Activated T-cell treated with anti-CD3 and anti-CD28 coated beads, Interleukin-2, amount 50 U/mL, for 48 hours (primary cell): Measurements from ENCODE around the gene ALX1.

ENCODE experiments used
- DNase-seq, 2 experiments: peaks; one replicate each; pipeline ENCODE4 v3.0.0-alpha.2; 2020

ALX1 gene

GRCh38 chr12:85280165-85280983 is at the start of gene ALX1:
TSS of gene ALX1 (plus strand) at chr12:85280220. CDS start at chr12:85280262, 42 bp downstream.
- DNase-seq, result no peak

- DNase-seq, result no peak
These were observed 42.7 kb upstream of the ALX1 start for GRCh38 chr12:85237327-85237726.

GRCh38 chr12:85244561-85244960 is 35.5 kb upstream of the ALX1 start:
- DNase-seq, result no peak

GRCh38 chr12:85253853-85254252 is 26.2 kb upstream of the ALX1 start:
- no peak for DNase-seq

DNA sequence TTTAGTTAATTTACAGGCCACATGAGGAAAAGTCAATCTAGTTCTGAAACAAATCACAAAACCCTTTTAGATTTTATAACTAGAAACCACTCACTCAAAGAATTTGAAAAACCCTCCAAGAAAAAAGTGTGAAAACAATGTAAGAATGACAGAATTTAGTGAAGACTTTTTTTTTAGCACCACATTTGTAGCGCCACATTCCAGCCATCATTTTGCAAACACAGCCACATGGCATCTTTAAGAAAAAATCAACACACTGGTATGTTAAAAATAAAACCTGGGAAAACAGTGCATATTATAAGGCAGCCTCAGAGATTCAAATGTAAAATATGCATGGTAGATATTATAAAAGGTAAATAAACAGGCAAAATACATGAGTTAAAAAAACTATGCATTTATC is 22.3 kb upstream of the ALX1 start:
- no peak for DNase-seq

DNA sequence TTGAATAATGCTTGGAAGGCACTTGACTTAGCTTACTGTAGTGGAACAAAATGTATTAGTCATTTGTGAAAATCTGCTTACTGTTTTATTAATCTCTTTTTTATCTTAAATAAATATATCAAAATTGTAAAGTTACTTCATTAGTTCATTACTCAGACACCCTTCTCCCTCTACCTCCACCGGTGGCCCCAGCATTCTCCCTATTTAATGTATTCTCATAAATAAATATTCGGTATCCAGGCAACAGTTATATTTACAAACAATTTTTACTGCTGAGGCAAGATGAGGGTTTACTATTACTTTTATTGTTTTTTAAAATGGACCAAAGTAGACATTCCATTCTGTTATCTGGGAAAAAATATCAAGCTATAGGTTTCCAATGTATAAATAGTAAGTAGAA is 19.6 kb upstream of the ALX1 start:
- no peak for DNase-seq

DNA sequence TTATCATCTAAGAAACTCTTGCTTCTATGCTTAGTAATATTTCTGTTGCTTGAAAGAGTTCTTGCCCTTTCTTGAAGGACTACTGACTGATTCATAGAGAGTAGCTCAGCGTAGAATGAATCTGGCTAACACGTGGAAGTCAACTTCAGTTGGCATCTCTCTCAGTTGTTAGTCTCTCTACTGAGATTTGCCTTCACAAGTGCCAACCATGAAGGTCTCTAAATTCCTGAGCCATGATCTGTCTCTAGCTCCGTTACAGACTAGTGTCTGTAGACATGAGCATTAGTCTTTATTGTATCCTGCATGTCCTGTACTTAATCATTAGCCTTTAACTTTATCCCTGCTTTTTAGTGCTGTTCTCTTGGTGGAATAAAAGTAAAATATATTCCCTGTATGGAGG is 19.1 kb upstream of the ALX1 start:
- DNase-seq, result no peak

- no peak for DNase-seq
These were observed 13.7 kb upstream of the ALX1 start for GRCh38 chr12:85266356-85266755.

DNA sequence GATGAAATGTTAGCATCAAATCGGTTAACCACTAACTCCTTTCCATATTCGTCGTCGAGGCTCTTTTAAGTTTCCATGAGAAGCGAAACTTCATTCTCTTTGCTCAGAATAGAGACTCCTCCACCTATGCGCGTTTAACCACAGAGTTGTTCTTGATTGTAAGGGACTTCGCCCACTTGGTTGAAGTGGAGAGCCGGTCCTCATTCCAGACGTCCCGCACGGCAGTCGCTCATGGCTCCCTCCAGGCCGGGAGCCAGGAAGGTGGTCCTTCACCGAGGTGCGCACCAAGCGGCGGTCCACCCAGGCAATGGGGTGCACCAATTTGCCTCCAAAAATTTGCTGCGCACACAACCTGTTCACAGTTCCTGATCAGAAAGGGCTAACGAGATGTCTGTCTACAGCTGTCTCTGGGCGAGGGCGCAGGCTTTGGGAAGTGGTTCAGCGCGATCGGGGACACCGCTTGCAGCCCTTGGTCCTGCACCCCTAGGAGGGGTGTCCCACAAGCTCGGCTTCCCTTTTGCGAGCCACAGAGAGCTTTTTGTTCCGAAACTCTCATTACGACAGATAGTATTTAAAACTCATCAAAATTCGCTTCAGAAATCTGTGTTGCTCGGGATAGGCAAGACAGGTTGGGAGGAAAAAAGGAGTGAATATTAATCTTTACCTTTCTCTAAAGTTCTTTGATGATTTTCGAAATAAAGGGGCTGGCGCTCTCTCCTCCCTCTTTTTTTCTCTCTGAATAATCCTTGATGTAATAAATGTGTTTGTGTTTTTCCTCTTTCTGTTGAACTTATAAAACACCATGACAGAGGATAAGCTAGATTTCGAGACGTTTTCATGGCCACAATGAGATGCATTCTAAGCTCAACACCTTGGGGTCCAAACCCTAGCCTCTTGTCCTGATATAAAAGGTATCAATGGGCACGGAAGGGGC is 6.4 kb upstream of the ALX1 start:
- no peak for DNase-seq

- no peak for DNase-seq
These were observed 5.7 kb upstream of the ALX1 start for GRCh38 chr12:85274315-85274651.

GRCh38 chr12:85275374-85275773 is 4.6 kb upstream of the ALX1 start:
- no peak for DNase-seq

GRCh38 chr12:85277191-85277590 is 2.8 kb upstream of the ALX1 start:
- no peak for DNase-seq

- DNase-seq, result no peak
These were observed 2.0 kb upstream of the ALX1 start for GRCh38 chr12:85277900-85278597.

DNA sequence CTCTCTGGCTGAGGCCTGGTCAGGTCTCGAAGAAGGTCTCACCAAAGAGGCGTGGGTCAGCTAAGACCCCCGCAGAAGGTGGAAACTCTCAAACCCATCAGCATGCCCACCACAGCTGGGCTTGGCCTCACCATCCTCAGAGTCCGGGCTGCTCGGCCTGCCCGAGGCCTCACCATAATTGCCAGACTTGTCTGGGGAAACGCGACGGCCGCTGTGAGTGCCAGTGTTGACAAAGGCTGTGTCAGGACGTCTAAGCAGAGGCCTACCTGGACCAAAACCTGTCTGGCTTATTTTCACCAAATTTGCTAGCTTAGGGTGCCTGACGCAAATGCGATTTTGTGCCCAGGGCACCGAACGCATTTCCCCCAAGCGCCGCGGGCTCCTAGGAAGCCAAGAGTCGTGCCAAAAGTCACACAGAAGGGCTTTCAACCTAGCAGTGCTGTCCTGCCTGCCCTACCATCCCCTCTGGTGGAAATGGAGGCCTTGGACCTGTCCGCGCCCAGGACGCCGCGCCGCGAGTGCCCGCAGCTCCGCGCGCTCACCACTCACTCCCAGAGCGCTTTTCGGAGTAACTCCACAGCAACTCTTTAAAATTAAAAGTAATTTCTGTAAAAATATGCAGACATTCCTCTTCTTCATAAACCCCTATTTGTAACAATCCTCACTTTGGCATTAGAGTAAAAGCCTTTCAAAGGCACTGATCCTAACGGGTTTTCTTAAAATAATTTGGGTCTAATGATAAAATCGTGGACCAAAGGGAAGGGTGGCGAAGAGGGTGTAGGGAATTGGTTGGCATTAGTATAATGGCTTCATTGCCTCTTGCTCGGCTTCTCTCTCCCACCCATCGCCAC is 1.2 kb upstream of the ALX1 start:
- no peak for DNase-seq

DNA sequence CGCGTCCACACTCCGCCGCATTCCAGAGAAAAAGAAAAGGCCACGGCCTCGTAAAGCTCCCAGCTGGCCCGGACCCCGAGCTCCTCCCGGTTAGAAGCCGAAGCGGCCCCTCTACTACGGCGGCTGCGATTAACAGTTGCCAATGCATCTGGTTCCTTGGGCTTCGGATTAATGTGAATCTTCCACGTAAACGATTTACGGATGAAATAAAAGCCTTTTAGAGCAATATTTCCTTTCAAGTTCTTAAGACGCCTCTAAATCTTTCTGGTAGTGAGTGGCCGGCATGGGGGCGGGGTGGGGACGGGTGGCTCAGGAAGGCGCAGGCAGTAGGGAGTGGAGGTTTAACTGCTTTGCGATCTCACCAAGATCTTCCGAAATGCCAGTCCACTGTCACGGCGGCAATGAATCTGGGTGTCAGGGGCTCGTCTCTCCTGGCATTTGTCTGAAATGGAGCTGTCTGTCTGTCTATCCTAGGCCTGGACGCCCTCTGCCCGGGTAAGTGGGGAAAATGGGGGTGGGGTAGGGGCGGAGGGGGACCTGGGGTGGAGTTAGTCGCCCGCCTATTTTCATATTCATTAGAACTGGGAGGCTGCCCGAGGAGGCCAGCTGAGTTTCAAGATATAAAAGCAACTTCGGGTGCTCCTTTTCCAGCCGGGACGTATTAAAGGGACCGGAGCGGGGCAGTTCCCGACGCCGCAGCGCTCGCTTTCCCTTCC is 413 bp upstream of the ALX1 start:
- no peak for DNase-seq

DNA sequence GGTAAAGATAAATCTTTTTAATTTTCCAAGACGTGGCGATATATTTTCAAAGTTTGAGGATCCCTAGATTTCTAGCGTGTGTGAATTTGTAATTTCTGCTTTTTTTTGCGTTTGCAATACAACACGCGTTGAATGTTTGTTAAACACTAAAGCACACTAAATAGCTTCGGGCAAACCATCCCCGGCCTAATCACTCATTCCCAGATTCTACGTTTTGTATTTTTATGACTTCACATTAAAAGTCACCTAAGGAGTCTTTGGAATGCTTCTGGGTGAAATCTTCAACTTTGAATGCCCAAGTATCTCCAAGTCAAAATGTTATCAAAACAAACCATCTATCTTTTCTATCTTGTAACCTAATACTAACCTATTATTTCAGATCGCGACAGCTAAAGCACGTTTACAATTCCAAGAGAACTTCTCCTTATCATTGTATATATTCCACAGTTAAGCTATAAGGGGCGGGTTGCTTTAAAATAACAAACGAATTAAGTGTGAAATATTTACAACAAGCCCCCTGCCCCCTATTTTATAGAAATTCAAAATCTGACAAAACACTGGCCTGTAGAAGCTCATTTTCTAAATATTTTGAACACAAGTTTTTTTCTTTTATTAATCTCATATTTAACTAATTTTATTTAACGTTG is 1.1 kb downstream of the ALX1 start:
- DNase-seq, result no peak

DNA sequence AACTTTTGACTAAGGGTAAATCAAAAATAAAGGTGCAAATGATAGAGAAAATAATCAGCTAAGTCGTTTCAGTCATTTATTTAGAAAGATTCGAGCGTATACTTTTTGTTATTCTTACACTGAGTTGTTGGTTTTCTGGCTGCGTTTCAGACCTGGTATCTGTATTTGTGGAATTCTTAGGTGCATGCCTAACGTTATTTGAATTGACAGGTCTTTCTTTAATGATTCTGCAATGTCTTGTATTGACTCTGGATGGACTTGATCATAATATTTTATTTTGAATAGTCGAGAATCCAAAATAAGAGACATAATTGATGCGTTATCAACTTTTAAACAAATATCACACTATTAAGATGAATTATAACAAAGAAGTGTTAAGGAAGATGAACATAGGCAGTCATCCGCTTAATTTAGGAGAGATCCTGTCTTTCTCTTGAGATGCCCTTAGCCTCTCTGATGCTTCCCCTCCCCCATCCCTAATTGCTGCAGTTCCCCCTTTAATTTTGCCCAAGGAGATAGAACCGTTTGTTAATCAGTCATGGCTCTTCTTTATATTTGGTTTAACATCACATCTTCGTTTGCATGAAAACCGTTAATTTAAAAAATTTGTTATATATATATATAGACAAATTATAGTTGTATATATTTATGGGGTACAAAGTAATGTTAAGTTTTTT is 1.8 kb downstream of the ALX1 start:
- no peak for DNase-seq

DNA sequence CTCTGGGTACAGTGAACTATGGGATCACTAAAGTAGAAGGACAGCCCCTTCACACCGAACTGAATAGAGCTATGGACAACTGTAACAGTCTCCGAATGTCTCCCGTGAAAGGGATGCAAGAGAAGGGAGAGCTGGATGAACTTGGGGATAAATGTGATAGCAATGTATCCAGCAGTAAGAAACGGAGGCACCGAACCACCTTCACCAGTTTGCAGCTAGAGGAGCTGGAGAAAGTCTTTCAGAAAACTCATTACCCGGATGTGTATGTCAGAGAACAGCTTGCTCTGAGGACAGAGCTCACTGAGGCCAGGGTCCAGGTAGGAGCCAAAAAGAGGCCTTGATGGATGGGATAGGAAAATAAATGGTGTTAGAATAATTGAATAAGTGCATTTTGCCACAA is 3.5 kb downstream of the ALX1 start:
- DNase-seq, result no peak

GRCh38 chr12:85296362-85296761 is 16.3 kb downstream of the ALX1 start:
- DNase-seq, result no peak

DNA sequence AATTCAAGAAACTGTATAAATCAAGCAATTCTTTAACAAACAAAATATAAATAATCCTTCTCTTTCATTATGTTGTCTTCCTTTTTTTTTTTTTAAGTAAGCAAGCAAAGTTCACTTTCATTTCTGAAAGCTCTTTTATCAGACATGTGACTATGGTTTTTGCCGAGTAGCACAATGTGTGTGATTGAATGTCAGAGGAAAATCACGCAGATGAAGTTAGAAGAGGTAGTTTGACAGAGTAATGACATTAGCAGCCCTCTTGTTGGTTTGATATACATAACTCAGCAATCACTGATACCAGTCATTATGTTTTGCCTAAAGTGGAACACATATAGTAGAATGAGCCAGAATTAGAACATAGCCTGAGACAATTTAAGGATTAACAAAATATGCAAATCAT is 19.0 kb downstream of the ALX1 start:
- DNase-seq, result no peak

DNA sequence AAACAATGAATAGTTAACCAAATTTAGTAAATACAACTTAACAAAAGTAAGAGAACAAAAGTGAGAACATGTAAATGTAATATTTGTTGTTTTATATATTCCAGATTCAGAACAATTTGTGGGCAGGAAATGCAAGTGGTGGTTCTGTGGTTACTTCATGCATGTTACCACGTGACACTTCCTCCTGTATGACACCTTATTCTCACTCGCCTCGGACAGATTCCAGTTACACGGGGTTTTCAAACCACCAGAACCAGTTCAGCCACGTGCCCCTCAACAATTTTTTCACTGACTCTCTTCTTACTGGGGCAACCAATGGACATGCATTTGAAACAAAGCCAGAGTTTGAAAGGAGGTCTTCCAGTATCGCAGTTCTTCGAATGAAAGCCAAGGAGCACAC is 21.0 kb downstream of the ALX1 start:
- no peak for DNase-seq
